A549 treated with DMSO at 1 μM for 4 hours (cell line): ENCODE results near the gene KRTAP9-1. TPM values are rescaled to one million over a fixed set of nuclear protein-coding genes. Genes with fewer than 3 reads are reported as not detected.

Experiments
- total RNA-seq: library from RNA; stranded (reverse); fragments of 200-300 nt; extraction: Qiagen RNA extraction; gene quantifications from 5 replicates; pipeline ENCODE4 v1.2.3, GENCODE V29; 2022; ENCODE audit warnings: low read depth

The KRTAP9-1 gene
- total RNA-seq, result not detected in 5 replicates

GRCh38 chr17:41189837-41190318 is at the start of gene KRTAP9-1:
KRTAP9-1 (plus strand) TSS chr17:41189887; CDS start chr17:41189887, 0 bp downstream.

DNA sequence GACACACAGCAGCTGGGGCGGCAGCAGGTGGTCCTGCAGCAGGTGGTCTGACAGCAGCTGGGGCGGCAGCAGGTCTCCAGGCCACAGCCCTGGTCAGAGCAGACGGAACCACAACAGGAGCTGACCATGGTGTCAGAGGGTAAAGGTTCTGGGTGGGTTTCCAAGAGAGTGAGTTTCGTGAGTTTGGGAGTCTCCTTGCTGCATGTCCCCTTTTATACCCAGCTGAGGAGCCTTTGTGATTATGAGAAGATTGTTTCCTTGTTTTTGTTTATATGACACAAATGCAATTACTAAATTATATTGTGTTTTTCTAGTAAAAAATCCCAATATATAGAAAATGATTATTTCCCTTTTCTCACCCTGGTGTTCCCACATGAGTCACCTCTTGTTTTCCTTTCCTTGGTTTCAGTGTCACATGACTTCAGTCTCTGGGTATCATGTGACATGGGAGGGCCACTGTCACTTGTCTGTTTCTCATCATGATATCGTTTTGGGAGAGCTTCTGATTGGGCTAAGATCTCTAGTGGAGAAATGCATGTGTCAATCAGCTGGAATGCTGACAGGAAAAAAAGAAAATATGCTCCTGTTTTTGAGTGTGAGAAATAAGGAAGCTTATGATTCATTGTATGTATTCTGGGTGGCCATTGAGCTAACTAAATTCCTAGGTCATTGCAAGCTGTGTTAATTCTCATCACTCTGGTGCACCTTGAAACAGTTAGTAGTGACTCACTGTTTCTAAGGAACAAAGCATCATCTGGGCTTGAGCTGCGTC is 49.1 kb upstream of the KRTAP9-1 start, which contains the start of gene KRTAP4-6:
Gene KRTAP4-6, minus strand, starts transcription at position 185 of the 772 bp plus-strand sequence. Its CDS starts 57 bp downstream, at position 128.

GRCh38 chr17:41149652-41149985 is 40.1 kb upstream of the KRTAP9-1 start, which contains the start of gene KRTAP4-5:
KRTAP4-5 (minus strand) TSS chr17:41149825; CDS start chr17:41149767, 58 bp downstream.

DNA sequence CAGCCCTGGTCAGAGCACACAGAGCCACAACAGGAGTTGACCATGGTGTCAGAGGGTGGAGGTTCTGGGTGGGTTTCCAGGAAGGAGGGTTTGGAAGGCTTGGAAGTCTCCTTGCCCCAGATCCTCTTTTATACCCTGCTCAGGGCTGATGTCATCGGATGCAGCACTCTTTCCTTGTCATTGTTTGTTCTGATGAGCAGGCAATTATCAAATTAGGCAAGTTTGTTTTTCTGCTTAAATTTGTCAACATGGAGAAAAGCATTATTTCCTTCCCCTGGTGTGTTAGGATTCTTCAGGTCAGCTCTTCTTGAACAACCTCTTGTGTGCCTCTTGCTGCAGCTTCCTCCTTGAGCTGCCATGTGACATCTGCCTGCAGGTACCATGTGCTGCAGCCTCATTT is 29.0 kb upstream of the KRTAP9-1 start, which contains the start of gene KRTAP4-4:
Gene KRTAP4-4, minus strand, starts transcription at position 101 of the 400 bp plus-strand sequence. Its CDS starts 57 bp downstream, at position 44.

DNA sequence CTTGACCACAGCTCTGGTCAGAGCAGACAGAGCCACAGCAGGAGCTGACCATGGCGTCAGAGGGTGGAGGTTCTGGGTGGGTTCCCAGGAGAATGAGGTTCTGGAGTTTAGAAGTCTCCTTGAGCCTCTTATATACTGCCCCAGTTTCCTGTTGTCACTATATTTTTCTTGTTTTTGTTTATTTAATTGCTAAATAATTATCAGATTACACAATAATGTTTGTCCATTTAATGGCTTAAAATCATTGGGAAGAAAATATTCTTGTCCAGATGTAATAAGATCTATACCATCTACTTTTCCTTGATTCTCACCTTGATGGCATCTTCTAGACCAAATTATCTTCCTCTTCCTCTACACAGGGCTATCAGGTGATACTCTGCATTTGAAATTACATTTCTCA is 21.6 kb upstream of the KRTAP9-1 start, which contains the start of gene KRTAP4-3:
Gene KRTAP4-3, minus strand, starts transcription at position 101 of the 400 bp plus-strand sequence. Its CDS starts 49 bp downstream, at position 52.

GRCh38 chr17:41177727-41178271 is 11.9 kb upstream of the KRTAP9-1 start, which contains the start of gene KRTAP4-2:
KRTAP4-2 (minus strand) TSS chr17:41178221; CDS start chr17:41178164, 57 bp downstream.

GRCh38 chr17:41184480-41184961 is 5.2 kb upstream of the KRTAP9-1 start, which contains the start of gene KRTAP4-1:
KRTAP4-1 (minus strand) TSS chr17:41184911; CDS start chr17:41184854, 57 bp downstream.

DNA sequence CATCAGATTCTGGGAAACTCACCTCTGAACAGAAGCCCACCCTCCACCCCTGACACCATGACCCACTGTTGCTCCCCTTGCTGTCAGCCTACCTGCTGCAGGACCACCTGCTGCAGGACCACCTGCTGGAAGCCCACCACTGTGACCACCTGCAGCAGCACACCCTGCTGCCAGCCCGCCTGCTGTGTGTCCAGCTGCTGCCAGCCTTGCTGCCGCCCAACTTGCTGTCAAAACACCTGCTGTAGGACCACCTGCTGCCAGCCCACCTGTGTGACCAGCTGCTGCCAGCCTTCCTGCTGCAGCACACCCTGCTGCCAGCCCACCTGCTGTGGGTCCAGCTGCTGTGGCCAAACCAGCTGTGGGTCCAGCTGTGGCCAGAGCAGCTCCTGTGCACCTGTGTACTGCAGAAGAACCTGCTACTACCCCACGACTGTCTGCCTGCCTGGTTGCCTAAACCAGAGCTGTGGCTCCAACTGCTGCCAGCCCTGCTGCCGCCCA is 37.0 kb downstream of the KRTAP9-1 start, which contains the start of gene KRTAP9-2:
Gene KRTAP9-2, plus strand, starts transcription at position 51 of the 498 bp plus-strand sequence. Its CDS starts 7 bp downstream, at position 58.

DNA sequence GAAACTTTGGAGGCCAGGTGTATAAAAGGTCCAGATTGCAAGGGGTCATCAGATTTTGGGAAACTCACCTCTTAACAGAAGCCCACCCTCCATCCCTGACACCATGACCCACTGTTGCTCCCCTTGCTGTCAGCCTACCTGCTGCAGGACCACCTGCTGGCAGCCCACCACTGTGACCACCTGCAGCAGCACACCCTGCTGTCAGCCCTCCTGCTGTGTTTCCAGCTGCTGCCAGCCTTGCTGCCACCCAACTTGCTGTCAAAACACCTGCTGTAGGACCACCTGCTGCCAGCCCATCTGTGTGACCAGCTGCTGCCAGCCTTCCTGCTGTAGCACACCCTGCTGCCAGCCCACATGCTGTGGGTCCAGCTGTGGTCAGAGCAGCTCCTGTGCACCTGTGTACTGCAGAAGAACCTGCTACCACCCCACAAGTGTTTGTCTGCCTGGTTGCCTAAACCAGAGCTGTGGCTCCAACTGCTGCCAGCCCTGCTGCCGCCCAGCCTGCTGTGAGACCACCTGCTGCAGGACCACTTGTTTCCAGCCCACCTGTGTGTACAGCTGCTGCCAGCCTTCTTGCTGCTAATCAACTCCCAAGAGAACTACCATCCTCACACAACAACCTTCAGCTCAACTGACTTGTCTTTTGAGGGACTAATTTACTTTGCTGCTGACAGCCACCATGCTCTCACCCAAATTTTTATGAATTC is 42.9 kb downstream of the KRTAP9-1 start, which contains the start of gene KRTAP9-3:
Gene KRTAP9-3, plus strand, starts transcription at position 51 of the 707 bp plus-strand sequence. Its CDS starts 53 bp downstream, at position 104.

GRCh38 chr17:41237949-41238437 is 48.3 kb downstream of the KRTAP9-1 start, which contains the start of gene KRTAP9-8:
KRTAP9-8 (plus strand) TSS chr17:41237999; CDS start chr17:41238052, 53 bp downstream.

Other genes with a start within 250 kb of the KRTAP9-1 start
- gene KRT39, start 222.9 kb upstream of the KRTAP9-1 start, total RNA-seq, result not detected in 5 replicates
- gene KRT40, start 205.6 kb upstream of the KRTAP9-1 start, total RNA-seq, result not detected in 5 replicates
- gene KRTAP3-3, start 195.7 kb upstream of the KRTAP9-1 start, total RNA-seq, result not detected in 5 replicates
- gene KRTAP3-2, start 190.0 kb upstream of the KRTAP9-1 start, total RNA-seq, result 0.26 to 0.35 TPM (median 0.34 TPM) in 3 of 5 replicates, not detected in the others
- gene KRTAP3-1, start 180.8 kb upstream of the KRTAP9-1 start, total RNA-seq, result not detected in 5 replicates
- 0.08 TPM in 1 of 5 replicates, not detected in the others for gene KRTAP1-5, start 162.7 kb upstream of the KRTAP9-1 start, total RNA-seq
- not detected in 5 replicates for gene KRTAP1-4, start 159.7 kb upstream of the KRTAP9-1 start, total RNA-seq
- not detected in 5 replicates for gene KRTAP1-3, start 155.0 kb upstream of the KRTAP9-1 start, total RNA-seq
- not detected in 5 replicates for gene KRTAP1-1, start 148.4 kb upstream of the KRTAP9-1 start, total RNA-seq
- gene KRTAP2-1, start 142.6 kb upstream of the KRTAP9-1 start, total RNA-seq, result not detected in 5 replicates
- gene KRTAP2-2, start 134.7 kb upstream of the KRTAP9-1 start, total RNA-seq, result not detected in 5 replicates
- gene KRTAP2-3, start 129.8 kb upstream of the KRTAP9-1 start, total RNA-seq, result 0.12 to 0.13 TPM in 2 of 5 replicates, not detected in the others
- gene KRTAP2-4, start 124.0 kb upstream of the KRTAP9-1 start, total RNA-seq, result not detected in 5 replicates
- gene KRTAP4-7, start 105.7 kb upstream of the KRTAP9-1 start, total RNA-seq, result not detected in 5 replicates
- gene KRTAP4-8, start 91.7 kb upstream of the KRTAP9-1 start, total RNA-seq, result not detected in 5 replicates
- not detected in 5 replicates for gene KRTAP4-16, start 87.7 kb upstream of the KRTAP9-1 start, total RNA-seq
- gene KRTAP4-9, start 84.5 kb upstream of the KRTAP9-1 start, total RNA-seq, result 0.20 TPM in 1 of 5 replicates, not detected in the others
- not detected in 5 replicates for gene KRTAP4-11, start 71.5 kb upstream of the KRTAP9-1 start, total RNA-seq
- gene KRTAP4-12, start 65.7 kb upstream of the KRTAP9-1 start, total RNA-seq, result not detected in 5 replicates
- gene KRTAP4-6, start 49.3 kb upstream of the KRTAP9-1 start, total RNA-seq, result not detected in 5 replicates
- gene KRTAP4-5, start 40.1 kb upstream of the KRTAP9-1 start, total RNA-seq, result not detected in 5 replicates
- not detected in 5 replicates for gene KRTAP4-4, start 29.1 kb upstream of the KRTAP9-1 start, total RNA-seq
- gene KRTAP4-3, start 21.7 kb upstream of the KRTAP9-1 start, total RNA-seq, result not detected in 5 replicates
- not detected in 5 replicates for gene KRTAP4-2, start 11.7 kb upstream of the KRTAP9-1 start, total RNA-seq
- 0.15 to 0.30 TPM (median 0.20 TPM) in 4 of 5 replicates, not detected in the other for gene KRTAP4-1, start 5.0 kb upstream of the KRTAP9-1 start, total RNA-seq
- gene KRTAP9-2, start 36.8 kb downstream of the KRTAP9-1 start, total RNA-seq, result not detected in 5 replicates
- gene KRTAP9-3, start 42.6 kb downstream of the KRTAP9-1 start, total RNA-seq, result not detected in 5 replicates
- not detected in 5 replicates for gene KRTAP9-8, start 48.1 kb downstream of the KRTAP9-1 start, total RNA-seq
- gene KRTAP9-4, start 59.8 kb downstream of the KRTAP9-1 start, total RNA-seq, result not detected in 5 replicates
- not detected in 5 replicates for gene KRTAP9-9, start 65.5 kb downstream of the KRTAP9-1 start, total RNA-seq
- not detected in 5 replicates for gene KRTAP9-6, start 75.5 kb downstream of the KRTAP9-1 start, total RNA-seq
- not detected in 5 replicates for gene KRTAP9-7, start 85.8 kb downstream of the KRTAP9-1 start, total RNA-seq
- gene KRTAP29-1, start 113.0 kb downstream of the KRTAP9-1 start, total RNA-seq, result not detected in 5 replicates
- gene KRTAP16-1, start 119.4 kb downstream of the KRTAP9-1 start, total RNA-seq, result not detected in 5 replicates
- not detected in 5 replicates for gene KRTAP17-1, start 125.8 kb downstream of the KRTAP9-1 start, total RNA-seq
- not detected in 5 replicates for gene KRT33A, start 160.9 kb downstream of the KRTAP9-1 start, total RNA-seq
- gene KRT33B, start 179.9 kb downstream of the KRTAP9-1 start, total RNA-seq, result 0.07 to 0.28 TPM (median 0.15 TPM) in 3 of 5 replicates, not detected in the others
- 0.29 to 0.53 TPM (median 0.49 TPM) in 5 replicates for gene KRT34, start 192.4 kb downstream of the KRTAP9-1 start, total RNA-seq
- gene KRT31, start 207.7 kb downstream of the KRTAP9-1 start, total RNA-seq, result not detected in 5 replicates
- not detected in 5 replicates for gene KRT37, start 234.7 kb downstream of the KRTAP9-1 start, total RNA-seq